Middle frontal gyrus (tissue), 1 donor: ENCODE data around the gene MAN1A2.

Experiments used
- DNase-seq: peaks from one replicate; pipeline ENCODE4 v3.0.0-alpha.2; 2015; ENCODE audit warnings: low spot score; ENCODE audit errors: extremely low spot score

Gene MAN1A2

DNA sequence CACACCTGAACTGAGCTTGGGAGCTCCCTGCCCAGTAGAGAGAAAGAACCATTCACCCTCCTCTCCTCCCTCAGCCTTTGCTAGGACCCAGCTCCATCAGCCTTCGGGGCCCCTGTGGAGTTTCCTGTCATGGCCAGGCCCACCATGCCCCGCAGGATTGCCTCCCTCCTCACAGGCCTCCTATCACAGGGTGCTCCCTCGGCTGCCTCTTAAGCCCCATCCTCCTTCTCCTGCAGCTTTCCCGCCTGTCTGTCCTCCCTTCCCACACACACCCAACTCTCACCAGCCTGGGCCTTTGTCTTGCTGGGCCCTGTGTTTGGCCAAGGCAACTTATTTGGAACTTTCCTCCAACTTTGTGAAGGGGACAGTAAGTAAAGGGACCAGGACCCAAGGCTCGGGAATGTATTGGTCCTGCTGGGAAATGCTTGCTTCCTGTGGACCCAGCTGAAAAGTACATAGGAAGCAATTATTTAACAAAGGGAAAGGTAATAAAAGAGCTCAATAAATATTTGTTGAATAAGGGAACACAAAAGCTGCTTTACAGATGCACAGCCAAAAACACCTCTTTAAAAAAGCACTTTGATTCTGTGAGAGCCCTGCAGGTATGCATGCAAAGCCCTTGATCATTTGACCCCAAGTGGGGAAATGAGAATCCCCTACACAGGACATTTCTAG, 207.0 kb downstream of the MAN1A2 start:
- DNase-seq, result no peak

DNA sequence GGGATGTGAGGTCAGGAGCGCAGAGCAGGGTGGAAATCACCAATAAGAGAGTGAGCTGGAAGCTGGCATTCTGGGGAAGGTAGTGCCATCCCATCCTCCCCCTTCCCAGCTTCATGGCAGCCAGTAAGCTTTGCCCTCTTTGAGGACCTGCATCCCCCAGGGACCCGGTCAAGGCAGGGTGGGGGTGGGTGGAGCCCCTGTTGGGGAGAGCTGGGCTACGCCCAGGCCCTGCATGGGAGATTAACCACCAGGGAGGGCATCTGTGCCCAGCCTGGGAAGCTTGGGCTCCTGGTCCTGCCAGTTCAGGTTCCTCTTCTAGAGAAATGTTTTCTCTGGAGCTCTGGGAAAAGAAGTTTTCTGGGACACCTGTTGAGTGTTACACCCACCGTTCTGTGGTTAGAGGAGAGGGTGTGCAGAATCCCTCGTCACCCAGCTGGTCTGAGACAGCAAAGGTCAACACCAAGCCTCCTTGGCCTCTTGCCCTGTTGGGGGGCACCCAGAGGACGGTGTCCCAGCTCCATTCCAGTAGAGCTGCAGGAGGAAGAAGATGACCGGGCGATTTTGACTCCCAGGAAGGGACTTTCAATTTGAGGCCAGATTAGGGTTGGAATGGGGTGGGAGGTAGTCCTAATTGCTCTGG, 208.5 kb downstream of the MAN1A2 start:
- DNase-seq, result no peak

GRCh38 chr1:117576236-117576635, 209.0 kb downstream of the MAN1A2 start:
- no peak for DNase-seq

GRCh38 chr1:117577191-117577885, 210.1 kb downstream of the MAN1A2 start:
- DNase-seq, result no peak

GRCh38 chr1:117578466-117578865, 211.2 kb downstream of the MAN1A2 start:
- DNase-seq, result no peak
